Stimulated activated CD4-positive, alpha-beta T cell treated with anti-CD3 and anti-CD28 coated beads, Interleukin-2, amount 100 ng/mL, for 48 hours (primary cell): ENCODE results near the gene NINJ1.
"Not testable (repeated sequence)": the region's sequence is repeated elsewhere in the genome, so short reads cannot be mapped to it uniquely, and the experiment has no call there.

Experiments
- DNase-seq, 2 donors: peaks; one replicate each; pipeline ENCODE4 v3.0.0-alpha.2; 2020

NINJ1 gene

GRCh38 chr9:93118863-93119702 is 15.0 kb downstream of the NINJ1 start:
- DNase-seq: no peak

GRCh38 chr9:93117924-93118862 is 15.9 kb downstream of the NINJ1 start:
- no peak for DNase-seq

DNA sequence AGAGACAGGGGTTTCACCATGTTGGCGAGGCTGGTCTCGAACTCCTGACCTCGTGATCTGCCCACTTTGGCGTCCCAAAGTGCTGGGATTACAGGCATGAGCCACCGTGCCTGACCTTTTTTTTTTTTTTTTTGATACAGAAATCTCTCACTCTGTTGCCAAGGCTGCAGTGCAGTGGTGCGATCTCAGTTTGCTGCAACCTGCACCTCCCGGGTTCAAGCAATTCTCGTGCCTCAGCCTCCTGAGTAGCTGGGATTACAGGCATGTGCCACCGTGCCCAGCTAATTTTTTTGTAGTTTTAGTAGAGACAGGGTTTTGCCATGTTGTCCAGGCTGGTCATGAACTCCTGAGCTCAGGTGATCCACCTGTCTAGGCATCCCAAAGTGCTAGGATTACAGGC is 16.5 kb downstream of the NINJ1 start:
- DNase-seq: not testable (repeated sequence)

- no peak for DNase-seq
These were observed 17.7 kb downstream of the NINJ1 start for GRCh38 chr9:93116072-93116961.

- no peak for DNase-seq
These were observed 18.5 kb downstream of the NINJ1 start for GRCh38 chr9:93115486-93116071.

DNA sequence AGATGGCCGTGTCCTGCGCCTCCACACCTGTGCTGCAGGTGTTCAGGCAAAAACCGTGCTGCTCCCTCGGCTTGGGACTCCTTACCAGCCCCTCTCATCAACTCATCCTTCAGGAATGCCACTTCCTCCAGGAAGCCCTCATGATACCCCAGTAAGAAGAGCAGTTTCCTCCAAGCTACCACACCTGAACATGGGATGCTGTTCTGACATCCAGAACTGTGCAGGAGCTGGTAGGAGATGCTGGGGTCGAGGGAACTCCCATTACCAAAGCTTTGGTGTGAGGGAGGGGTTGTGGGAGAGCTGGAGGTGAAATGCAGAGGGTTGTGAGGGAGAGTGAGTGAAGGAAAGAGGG is 19.1 kb downstream of the NINJ1 start:
- DNase-seq: no peak

- DNase-seq: no peak
These were observed 19.7 kb downstream of the NINJ1 start for GRCh38 chr9:93114169-93114983.

DNA sequence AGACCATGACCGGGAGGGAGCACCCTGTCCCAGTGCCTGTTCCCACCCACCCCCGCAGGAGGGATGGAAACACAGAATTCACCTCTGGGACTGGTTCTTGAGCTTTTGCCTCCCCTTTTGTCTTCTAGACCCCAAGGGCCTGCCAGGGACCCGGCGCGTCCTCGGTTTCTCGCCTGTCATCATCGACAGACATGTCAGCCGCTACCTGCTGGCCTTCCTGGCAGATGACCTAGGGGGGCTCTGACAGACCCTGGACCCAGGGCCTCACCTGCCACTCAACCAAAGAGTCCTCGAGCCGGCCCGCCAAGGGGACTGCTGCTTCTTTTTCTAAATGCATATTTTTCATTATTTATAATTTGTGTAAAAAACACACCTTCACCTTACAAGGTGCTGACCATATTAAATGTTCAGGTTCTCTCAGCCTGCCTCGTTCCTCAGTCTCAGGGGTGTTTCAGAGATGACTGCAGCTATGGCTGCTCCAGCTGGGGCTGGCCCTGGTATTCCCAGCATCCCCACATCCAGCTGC is 21.1 kb downstream of the NINJ1 start:
- DNase-seq: no peak

DNA sequence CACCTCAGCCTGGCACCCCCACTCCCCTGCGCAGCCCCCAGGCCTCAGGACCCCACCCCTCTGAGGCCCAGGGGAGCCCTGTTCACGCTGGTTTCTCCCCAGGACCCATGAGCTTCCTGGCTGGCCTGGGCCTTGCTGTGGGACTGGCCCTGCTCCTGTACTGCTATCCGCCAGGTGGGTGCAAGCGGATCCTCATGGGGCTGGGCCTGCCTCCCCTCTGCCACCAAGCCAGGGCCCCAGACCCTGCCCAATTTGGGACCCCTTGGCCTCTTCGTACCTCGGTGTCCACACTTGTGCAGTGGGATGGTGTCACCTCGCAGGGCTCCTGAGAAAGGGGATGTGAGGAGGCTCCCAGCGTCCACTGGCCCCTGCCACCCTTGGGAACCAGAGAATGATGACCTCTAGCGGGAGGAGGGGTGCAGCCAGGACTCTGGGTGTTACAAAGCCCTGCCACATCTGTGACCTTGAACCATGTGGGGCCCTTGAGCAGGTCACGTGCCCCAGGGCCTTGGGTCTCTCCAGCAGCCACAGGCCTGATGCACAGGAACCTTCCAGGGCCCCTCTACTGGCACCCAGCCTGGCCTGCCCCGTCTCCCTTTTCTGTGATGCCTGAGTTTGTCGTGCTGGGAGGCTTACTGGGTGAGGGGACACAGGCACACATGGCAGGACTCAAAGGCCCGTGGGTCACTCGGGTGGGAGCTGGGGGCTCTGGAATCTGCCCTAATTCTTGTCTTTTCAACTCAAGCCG is 21.8 kb downstream of the NINJ1 start:
- DNase-seq: no peak

DNA sequence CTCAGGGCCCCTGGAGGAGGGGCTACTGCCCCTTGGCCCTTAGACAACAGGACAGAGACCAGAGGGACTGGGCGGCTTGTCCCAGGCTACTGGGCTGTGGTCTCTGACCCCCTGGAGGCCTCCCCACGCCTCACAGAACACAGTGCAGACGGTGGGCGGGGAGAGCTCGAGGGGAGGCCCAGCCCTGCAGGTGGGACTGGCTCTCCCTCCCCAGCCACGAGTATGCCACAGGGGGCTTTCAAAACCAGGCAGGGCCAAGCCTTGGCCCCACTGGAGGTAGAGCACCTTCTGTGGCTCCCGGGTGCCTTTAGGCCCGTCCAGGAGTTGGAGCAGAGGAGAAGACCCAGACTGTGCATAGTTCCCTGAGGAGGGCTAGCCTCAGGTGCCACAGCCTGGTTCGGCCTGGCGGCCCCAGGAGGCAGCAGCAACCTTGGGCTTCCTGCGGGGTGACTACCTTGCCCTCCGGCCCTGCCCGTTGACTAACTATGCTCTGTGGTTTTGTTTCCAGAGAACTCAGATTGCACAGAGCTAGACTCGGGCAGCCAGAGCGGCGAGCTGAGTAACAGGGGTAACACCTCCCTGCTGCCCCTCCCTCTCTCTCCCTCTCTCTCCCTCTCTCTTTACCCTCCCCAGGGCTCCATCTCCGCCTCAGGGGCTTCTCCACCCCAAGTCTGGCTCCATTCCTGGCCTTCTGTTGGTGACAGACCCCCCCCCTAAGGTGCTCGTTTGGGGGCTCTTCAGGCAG is 22.5 kb downstream of the NINJ1 start:
- no peak for DNase-seq

DNA sequence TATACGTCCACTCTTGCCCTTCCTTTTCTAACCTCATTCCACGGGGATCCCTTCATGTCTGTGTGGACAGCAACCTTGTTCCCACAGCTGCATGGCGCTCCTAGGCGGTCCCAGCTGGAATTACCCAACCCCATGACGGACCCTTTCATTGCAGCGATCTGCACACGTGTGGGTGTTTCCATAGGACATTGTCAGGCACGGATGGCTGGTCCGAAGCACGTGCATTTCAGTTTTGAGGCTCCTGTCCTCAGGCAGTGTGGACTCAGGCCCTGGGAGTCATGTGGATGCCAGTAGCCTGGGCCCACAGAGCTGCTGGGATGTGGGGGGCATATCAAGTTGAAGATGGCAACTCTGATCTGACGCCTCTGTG is 23.1 kb downstream of the NINJ1 start:
- no peak for DNase-seq

- DNase-seq: no peak
These were observed 23.7 kb downstream of the NINJ1 start for GRCh38 chr9:93110311-93110855.

GRCh38 chr9:93108291-93109041 is 25.6 kb downstream of the NINJ1 start:
- DNase-seq: no peak

- DNase-seq: no peak
These were observed 26.3 kb downstream of the NINJ1 start for GRCh38 chr9:93107825-93108161.

DNA sequence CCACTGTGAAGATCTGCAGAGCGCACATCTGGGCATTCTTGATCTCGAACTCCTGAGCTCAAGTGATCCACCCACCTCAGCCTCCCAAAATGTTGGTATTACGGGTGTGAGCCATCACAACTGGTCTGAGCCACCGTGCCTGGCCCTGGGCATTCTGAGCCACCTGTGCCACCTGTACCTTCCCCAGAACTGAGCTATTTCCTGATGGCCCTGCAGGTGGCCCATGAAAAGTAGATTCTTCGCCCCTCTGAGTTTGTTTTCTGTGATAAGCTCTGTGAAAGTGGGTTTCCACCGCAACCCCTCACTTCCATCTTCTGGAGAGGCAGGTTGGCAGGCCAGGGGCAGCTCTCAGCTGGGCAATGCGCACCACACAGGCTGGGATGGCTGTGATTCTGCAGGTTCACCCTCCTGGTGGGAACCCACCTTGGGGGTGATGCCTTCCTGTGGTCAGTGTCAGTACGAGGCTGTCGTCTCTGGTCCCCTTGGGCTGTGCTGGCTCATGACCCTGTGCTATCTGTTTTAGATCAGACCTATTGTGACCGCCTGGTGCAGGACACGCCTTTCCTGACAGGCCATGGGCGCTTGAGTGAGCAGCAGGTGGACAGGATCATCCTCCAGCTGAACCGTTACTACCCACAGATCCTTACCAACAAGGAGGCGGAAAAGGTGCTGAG is 26.8 kb downstream of the NINJ1 start:
- no peak for DNase-seq

GRCh38 chr9:93105620-93106019 is 28.4 kb downstream of the NINJ1 start:
- no peak for DNase-seq

DNA sequence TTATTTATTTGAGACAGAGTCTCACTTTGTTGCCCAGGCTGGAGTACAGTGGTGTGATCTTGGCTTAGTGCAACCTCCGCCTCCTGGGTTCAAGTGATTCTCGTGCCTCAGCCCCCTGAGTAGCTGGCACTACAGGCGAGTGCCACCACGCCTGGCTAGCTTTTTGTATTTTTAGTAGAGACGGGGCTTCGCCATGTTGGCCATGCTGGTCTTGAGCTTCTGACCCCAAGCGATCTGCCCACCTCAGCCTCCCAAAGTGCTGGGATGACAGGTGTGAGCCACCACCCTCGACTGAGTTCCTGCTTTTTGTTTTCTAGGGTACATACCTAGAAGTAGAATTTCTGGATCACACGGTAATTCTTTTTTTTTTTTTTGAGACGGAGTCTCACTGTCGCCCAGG is 33.0 kb downstream of the NINJ1 start:
- not testable (repeated sequence) for DNase-seq

- DNase-seq: no peak
These were observed 33.8 kb downstream of the NINJ1 start for GRCh38 chr9:93100276-93100636.
